ENCODE results near the gene CAMTA1.

CAMTA1 gene

GRCh38 chr1:7097938-7098592 is 312.8 kb downstream of the CAMTA1 start:
- no peak for DNase-seq

GRCh38 chr1:7098641-7099040 is 313.4 kb downstream of the CAMTA1 start:
- DNase-seq = no peak

GRCh38 chr1:7100479-7100878 is 315.2 kb downstream of the CAMTA1 start:
- DNase-seq = no peak

GRCh38 chr1:7101187-7101586 is 315.9 kb downstream of the CAMTA1 start:
- no peak for DNase-seq

GRCh38 chr1:7103361-7103782 is 318.1 kb downstream of the CAMTA1 start:
- DNase-seq = no peak

GRCh38 chr1:7103874-7104273 is 318.6 kb downstream of the CAMTA1 start:
- no peak for DNase-seq

- no peak for DNase-seq
These were observed 319.1 kb downstream of the CAMTA1 start for GRCh38 chr1:7104339-7104738.

- DNase-seq = no peak
These were observed 320.0 kb downstream of the CAMTA1 start for GRCh38 chr1:7105269-7105668.

- DNase-seq = no peak
These were observed 321.3 kb downstream of the CAMTA1 start for GRCh38 chr1:7106442-7107108.

GRCh38 chr1:7107109-7107830 is 322.0 kb downstream of the CAMTA1 start:
- no peak for DNase-seq

GRCh38 chr1:7108251-7108650 is 323.0 kb downstream of the CAMTA1 start:
- no peak for DNase-seq

GRCh38 chr1:7109901-7110300 is 324.6 kb downstream of the CAMTA1 start:
- no peak for DNase-seq

- DNase-seq = no peak
These were observed 325.1 kb downstream of the CAMTA1 start for GRCh38 chr1:7110321-7110720.

GRCh38 chr1:7111853-7112252 is 326.6 kb downstream of the CAMTA1 start:
- DNase-seq = no peak

- DNase-seq = no peak
These were observed 327.9 kb downstream of the CAMTA1 start for GRCh38 chr1:7113136-7113535.

- no peak for DNase-seq
These were observed 328.6 kb downstream of the CAMTA1 start for GRCh38 chr1:7113822-7114221.

- DNase-seq = no peak
These were observed 330.7 kb downstream of the CAMTA1 start for GRCh38 chr1:7116001-7116400.

GRCh38 chr1:7117399-7118281 is 332.4 kb downstream of the CAMTA1 start:
- DNase-seq = no peak

- DNase-seq = no peak
These were observed 333.9 kb downstream of the CAMTA1 start for GRCh38 chr1:7119156-7119555.

- no peak for DNase-seq
These were observed 335.8 kb downstream of the CAMTA1 start for GRCh38 chr1:7120863-7121621.

GRCh38 chr1:7121622-7121988 is 336.4 kb downstream of the CAMTA1 start:
- DNase-seq = no peak

GRCh38 chr1:7127322-7128075 is 342.2 kb downstream of the CAMTA1 start:
- DNase-seq = no peak
